Kidney (tissue), 14 donors: ENCODE measurements around the gene C10orf90. TPM values are rescaled to one million over a fixed set of nuclear protein-coding genes. Genes with fewer than 3 reads are reported as not detected.

ENCODE experiments used
- DNase-seq, 5 donors: peaks; one replicate each; pipeline ENCODE4 v3.0.0-alpha.2; 2013 to 2020
- FAIRE-seq: peaks from 2 replicates; lab custom pipeline; 2012; peaks lifted over from hg19 to GRCh38; lab: Jason Lieb, UNC
- H3K27ac ChIP-seq, 2 donors: one replicate each; pipeline ENCODE4 v1.7.0; 2013; ENCODE audit warnings: low read depth in 2 of 2, low read length in 2 of 2, inconsistent platforms in 1 of 2
- H3K27me3 ChIP-seq: one replicate; pipeline ENCODE4 v1.7.1; 2013; ENCODE audit warnings: low read length, inconsistent platforms; ENCODE audit not compliant: control insufficient read depth, insufficient read depth
- H3K36me3 ChIP-seq, 3 donors: one replicate each; pipeline versions ENCODE4 v1.7.0 to v1.7.1; 2013; ENCODE audit warnings: low read length in 3 of 3, control low read depth in 1 of 3, inconsistent platforms in 1 of 3; ENCODE audit not compliant: insufficient read depth in 3 of 3, control insufficient read depth in 2 of 3
- H3K4me1 ChIP-seq, 3 donors: one replicate each; pipeline versions ENCODE4 v1.7.0 to v1.7.1; 2013; ENCODE audit warnings: low read length in 3 of 3, inconsistent platforms in 1 of 3, low read depth in 1 of 3; ENCODE audit not compliant: control insufficient read depth in 2 of 3, insufficient read depth in 2 of 3
- H3K4me3 ChIP-seq, 3 donors: one replicate each; pipeline versions ENCODE4 v1.7.0 to v1.8.1; 2013; ENCODE audit warnings: low read length in 3 of 3, control low read depth in 1 of 3, inconsistent platforms in 1 of 3
- H3K9ac ChIP-seq, 3 donors: one replicate each; pipeline versions ENCODE4 v1.7.0 to v1.7.1; 2013; ENCODE audit warnings: low read length in 3 of 3, control low read depth in 1 of 3, inconsistent platforms in 1 of 3
- H3K9me3 ChIP-seq, 3 donors: one replicate each; pipeline versions ENCODE4 v1.7.0 to v1.7.1; 2013; ENCODE audit warnings: low read length in 3 of 3, control low read depth in 1 of 3, inconsistent platforms in 1 of 3; ENCODE audit not compliant: control insufficient read depth in 2 of 3, insufficient read depth in 1 of 3
- CTCF ChIP-seq: IDR thresholded peaks from 3 replicates; pipeline ENCODE4 v1.5.1; 2012; ENCODE audit warnings: mild to moderate bottlenecking, moderate library complexity, borderline replicate concordance; ENCODE audit not compliant: insufficient read depth; ENCODE audit errors: extremely low read depth
- intact Hi-C: fragments of 100-400 bp; cut with DNase I; formaldehyde crosslinking; loops from one replicate; pipeline ENCODE4 v1.11.1; 2022
- polyA plus RNA-seq: library from polyadenylated mRNA; stranded (reverse); fragments of 350-450 nt; fragmentation: Illumina TruSeq; extraction: RNeasy Lipid Tissue Mini Kit (QIAGEN cat#74804); gene quantifications from one replicate; pipeline ENCODE4 v1.2.3, GENCODE V29; 2014; ENCODE audit warnings: low read depth, low replicate concordance; ENCODE audit not compliant: insufficient read depth
- total RNA-seq: library from RNA; stranded (reverse); fragmentation: NEBNext Ultra II Directional; extraction: Animal tissue kit (Norgen Biotek cat#: 25700); gene quantifications from one replicate; pipeline ENCODE4 v1.2.1, GENCODE V29; 2021
- donor health status: control.
- donor health status: control.
- donor health status: control.
- donor health status: control.
- donor health status: control.
- donor health status: DM: yes; HTN: yes; CAD: no.
- donor health status: Normal renal cell carcinoma (clear cell type).

Gene C10orf90
- total and polyA plus RNA-seq, 2 donors from 2014 or later = 0.30 TPM; not detected in 1

GRCh38 chr10:126501828-126502227 is 168.7 kb downstream of the C10orf90 start:
- H3K36me3 ChIP-seq = no peaks in the 10 kb centered on the region
- no peaks in the 10 kb centered on the region for H3K9me3 ChIP-seq
- DNase-seq (no peak), FAIRE-seq (no peak)
- no peak overlapping the region for H3K27ac ChIP-seq
- no peaks in the 10 kb centered on the region for H3K27me3 ChIP-seq
- H3K9ac ChIP-seq = no peak overlapping the region
- intact Hi-C loops = loop anchor here (10.0 kb wide), 1 partner anchor 517 kb away; no protein-coding TSS in a partner anchor
- no peaks in the 10 kb centered on the region for H3K4me1 ChIP-seq
- no peak for TF ChIP-seq CTCF
- H3K4me3 ChIP-seq = no peak overlapping the region

- no peak for TF ChIP-seq CTCF
- no peaks in the 10 kb centered on the region for H3K4me1 ChIP-seq
- H3K9me3 ChIP-seq = no peaks in the 10 kb centered on the region
- intact Hi-C loops = loop anchor here (10.0 kb wide), 1 partner anchor 516 kb away; no protein-coding TSS in a partner anchor
- no peak for DNase-seq
- no peaks in the 10 kb centered on the region for H3K27me3 ChIP-seq
- no peak overlapping the region for H3K27ac ChIP-seq
- no peak for FAIRE-seq
- no peak overlapping the region for H3K9ac ChIP-seq
- H3K36me3 ChIP-seq = no peaks in the 10 kb centered on the region
- H3K4me3 ChIP-seq = no peak overlapping the region
These were observed 169.6 kb downstream of the C10orf90 start for GRCh38 chr10:126500866-126501265.

- Histone ChIP-seq H3K4me3 (no peak overlapping the region), H3K27me3 (no peaks in the 10 kb centered on the region), H3K36me3 (no peaks in the 10 kb centered on the region), H3K27ac (no peak overlapping the region), H3K4me1 (no peaks in the 10 kb centered on the region), H3K9ac (no peak overlapping the region), H3K9me3 (no peaks in the 10 kb centered on the region)
- no peak for FAIRE-seq
- intact Hi-C loops = loop anchor here (10.0 kb wide), 1 partner anchor 515 kb away; no protein-coding TSS in a partner anchor
- no peak for TF ChIP-seq CTCF
- DNase-seq = no peak
These were observed 170.3 kb downstream of the C10orf90 start for GRCh38 chr10:126500185-126500584.

- Histone ChIP-seq H3K4me3 (no peak overlapping the region), H3K9ac (no peak overlapping the region), H3K27me3 (no peaks in the 10 kb centered on the region), H3K9me3 (no peaks in the 10 kb centered on the region), H3K4me1 (no peaks in the 10 kb centered on the region), H3K27ac (no peak overlapping the region), H3K36me3 (no peaks in the 10 kb centered on the region)
- no peak for DNase-seq
- intact Hi-C loops = loop anchor here (10.0 kb wide), 1 partner anchor 515 kb away; no protein-coding TSS in a partner anchor
- no peak for FAIRE-seq
- no peak for TF ChIP-seq CTCF
These were observed 170.7 kb downstream of the C10orf90 start for GRCh38 chr10:126499744-126500143.
